HG03097 (cell line): ENCODE results near the gene DYNC2H1.

Source experiments
- ATAC-seq: cut with Tn5 transposase; IDR thresholded peaks from one replicate; pipeline ENCODE4 v1.9.1; 2021; ENCODE audit not compliant: unreplicated experiment, low FRiP score

DYNC2H1 gene

GRCh38 chr11:103520792-103521191 lies 411.6 kb downstream of the DYNC2H1 start:
- no peak for ATAC-seq

- ATAC-seq, result no peak
These were observed 415.8 kb downstream of the DYNC2H1 start for GRCh38 chr11:103525069-103525468.

- no peak for ATAC-seq
These were observed 418.8 kb downstream of the DYNC2H1 start for GRCh38 chr11:103528046-103528445.

GRCh38 chr11:103528596-103528995 lies 419.4 kb downstream of the DYNC2H1 start:
- no peak for ATAC-seq

- no peak for ATAC-seq
These were observed 420.0 kb downstream of the DYNC2H1 start for GRCh38 chr11:103529181-103529684.
